Subcutaneous preadipocyte (primary cell): ENCODE measurements around the gene ZNF606. TPM values are rescaled to one million over a fixed set of nuclear protein-coding genes. Genes with fewer than 3 reads are reported as not detected.

Source experiments
- total RNA-seq: library from RNA; depleted of rRNA; stranded (reverse); fragments of >200 nt; gene quantifications from 2 replicates; pipeline ENCODE4 v1.2.3, GENCODE V29; 2012

Gene ZNF606
- total RNA-seq = 8.8 and 10.7 TPM in 2 replicates

GRCh38 chr19:58002384-58003173, at the start of gene ZNF606:
Gene ZNF606, minus strand, starts transcription at chr19:58002820. Its CDS starts 1,501 bp downstream, at chr19:58001319.

GRCh38 chr19:58033741-58034476, 31.3 kb upstream of the ZNF606 start, which contains the start of gene ZSCAN1:
Gene ZSCAN1, plus strand, starts transcription at chr19:58034025. Its CDS starts 3,812 bp downstream, at chr19:58037837.

DNA sequence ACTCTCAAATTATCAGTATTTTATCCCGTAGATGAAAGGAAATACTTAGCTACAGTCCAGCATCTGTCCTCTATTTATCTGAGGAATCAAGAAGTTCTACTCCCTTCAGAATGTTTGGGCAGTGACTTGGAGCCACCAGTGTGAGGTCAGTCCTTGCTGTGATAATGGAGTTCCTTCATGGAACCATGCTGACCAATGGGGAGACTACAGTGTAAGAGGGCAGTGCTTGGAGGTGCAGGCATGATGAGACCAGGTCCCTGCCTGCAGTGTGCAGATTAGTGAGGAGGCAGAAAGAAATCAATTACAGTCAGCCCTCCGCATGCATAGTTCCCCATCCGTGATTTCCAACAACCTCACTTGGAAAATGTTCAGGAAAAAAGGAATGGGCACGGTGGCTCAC, 28.2 kb downstream of the ZNF606 start, which contains the start of gene C19orf18:
C19orf18 (minus strand) TSS at position 101 of the 400 bp plus-strand sequence. CDS start 102 bp downstream, outside the sequence.

GRCh38 chr19:57947419-57948134, 55.0 kb downstream of the ZNF606 start, which contains the start of gene ZNF256:
Gene ZNF256, minus strand, starts transcription at chr19:57947706. Its CDS starts 232 bp downstream, at chr19:57947474.

GRCh38 chr19:57934820-57935665, 67.6 kb downstream of the ZNF606 start, which contains the start of gene ZNF418:
Gene ZNF418, minus strand, starts transcription at chr19:57935402. Its CDS starts 1,580 bp downstream, at chr19:57933822.

Other genes starting within 250 kb of the ZNF606 start
- 9.6 and 12.3 TPM in 2 replicates for gene ZNF586, start 233.1 kb downstream of the ZNF606 start, total RNA-seq
- gene ZNF552, start 187.9 kb downstream of the ZNF606 start, total RNA-seq = 4.1 and 4.8 TPM in 2 replicates
- gene ZNF587B, start 172.5 kb downstream of the ZNF606 start, total RNA-seq = 18.0 and 32.5 TPM in 2 replicates
- gene ZNF587, start 153.0 kb downstream of the ZNF606 start, total RNA-seq = 15.4 and 19.9 TPM in 2 replicates
- gene ZNF814, start 113.8 kb downstream of the ZNF606 start, total RNA-seq = 5.5 and 9.8 TPM in 2 replicates
- gene ZNF417, start 86.2 kb downstream of the ZNF606 start, total RNA-seq = 8.5 and 11.1 TPM in 2 replicates
- gene ZNF418, start 67.4 kb downstream of the ZNF606 start, total RNA-seq = 1.2 and 1.8 TPM in 2 replicates
- gene ZNF256, start 55.1 kb downstream of the ZNF606 start, total RNA-seq = 2.7 and 4.0 TPM in 2 replicates
- 0.20 and 0.37 TPM in 2 replicates for gene C19orf18, start 28.3 kb downstream of the ZNF606 start, total RNA-seq
- gene ZSCAN1, start 31.2 kb upstream of the ZNF606 start, total RNA-seq = not detected in 2 replicates
- 0.78 and 2.2 TPM in 2 replicates for gene ZNF135, start 56.5 kb upstream of the ZNF606 start, total RNA-seq
- gene ZSCAN18, start 95.4 kb upstream of the ZNF606 start, total RNA-seq = 10.2 and 25.7 TPM in 2 replicates
- gene ZNF329, start 148.0 kb upstream of the ZNF606 start, total RNA-seq = 6.2 and 8.0 TPM in 2 replicates
- gene ZNF274, start 180.2 kb upstream of the ZNF606 start, total RNA-seq = 14.3 and 17.8 TPM in 2 replicates
- 17.3 and 33.0 TPM in 2 replicates for gene ZNF544, start 226.1 kb upstream of the ZNF606 start, total RNA-seq